GM18858 (cell line): ENCODE measurements around the gene TMEM106C.
"Not testable (repeated sequence)": the region's sequence is repeated elsewhere in the genome, so short reads cannot be mapped to it uniquely, and the experiment has no call there.

Source experiments
- ATAC-seq: cut with Tn5 transposase; IDR thresholded peaks from one replicate; pipeline ENCODE4 v1.9.1; 2021; ENCODE audit not compliant: unreplicated experiment

TMEM106C gene

DNA sequence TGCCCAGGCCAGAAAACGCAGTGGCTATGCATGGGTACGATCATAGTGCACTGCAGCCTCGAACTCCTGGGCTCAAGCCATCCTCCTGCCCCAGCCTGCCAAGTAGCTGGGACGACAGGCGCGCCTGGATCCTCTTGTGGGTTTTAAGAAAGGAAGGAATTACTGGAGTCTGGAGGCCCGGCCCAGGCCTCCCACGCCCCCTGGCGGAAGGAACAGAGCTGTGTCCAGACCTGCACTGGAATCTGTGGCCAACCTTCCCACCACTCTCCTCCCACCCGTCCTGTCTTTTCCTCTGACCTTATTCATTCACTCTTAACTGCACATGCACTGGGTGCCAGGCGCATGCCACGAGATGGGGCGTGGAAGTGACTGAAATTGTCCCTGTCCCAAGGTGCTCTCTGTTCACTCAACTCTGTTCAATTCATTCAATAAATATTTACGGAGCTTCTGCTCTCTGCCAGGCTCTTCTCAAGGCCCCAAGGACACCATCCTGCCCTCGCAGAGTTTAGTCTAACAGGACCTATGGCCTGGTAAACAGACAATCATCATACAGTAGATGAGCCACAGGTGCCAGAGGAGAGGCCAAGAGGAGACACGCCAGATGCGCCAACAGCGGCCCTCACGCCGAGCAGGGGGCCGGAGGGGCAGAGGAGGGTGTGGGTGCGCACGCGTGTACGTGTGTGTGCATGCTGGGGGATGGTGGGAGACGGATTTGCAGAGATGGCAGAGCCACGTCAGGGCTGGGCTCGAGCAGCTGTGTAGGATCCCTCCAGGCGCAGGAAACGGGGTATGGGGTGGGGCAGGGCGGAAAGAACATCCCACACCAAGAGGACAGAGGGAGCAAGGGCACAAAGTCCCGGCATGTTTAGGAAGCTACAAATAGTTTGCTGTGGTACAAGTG is 13.7 kb upstream of the TMEM106C start:
- no peak for ATAC-seq

DNA sequence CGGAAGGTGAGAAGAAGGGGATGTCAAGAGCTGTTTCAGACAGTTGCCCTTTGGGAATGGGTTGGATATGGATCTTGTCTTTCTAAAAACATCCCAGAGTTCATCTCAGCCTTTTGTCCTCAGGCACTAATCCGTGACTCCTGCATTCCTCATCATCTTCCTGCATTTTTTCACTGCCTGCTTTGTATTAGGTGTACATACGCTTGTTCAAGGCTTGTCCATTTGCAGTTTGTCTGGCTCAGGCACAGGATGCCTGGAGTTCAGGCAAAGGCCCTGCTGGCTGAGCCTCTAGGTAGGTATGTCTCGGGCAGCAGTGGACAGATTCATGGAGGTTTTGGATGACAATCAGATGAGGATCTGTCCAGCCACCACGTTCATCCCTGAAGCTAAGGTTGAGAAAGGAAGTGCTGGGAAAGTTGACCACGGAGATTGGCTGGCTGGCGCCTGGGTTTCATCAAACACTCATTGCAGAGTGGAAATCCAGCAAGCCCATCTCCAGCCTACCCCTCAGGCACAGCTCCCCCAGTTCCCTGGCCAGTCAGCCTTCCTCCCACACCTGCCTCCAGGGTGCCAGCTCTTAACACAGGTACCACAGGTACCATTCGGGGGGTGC is 12.4 kb upstream of the TMEM106C start:
- ATAC-seq, result no peak

DNA sequence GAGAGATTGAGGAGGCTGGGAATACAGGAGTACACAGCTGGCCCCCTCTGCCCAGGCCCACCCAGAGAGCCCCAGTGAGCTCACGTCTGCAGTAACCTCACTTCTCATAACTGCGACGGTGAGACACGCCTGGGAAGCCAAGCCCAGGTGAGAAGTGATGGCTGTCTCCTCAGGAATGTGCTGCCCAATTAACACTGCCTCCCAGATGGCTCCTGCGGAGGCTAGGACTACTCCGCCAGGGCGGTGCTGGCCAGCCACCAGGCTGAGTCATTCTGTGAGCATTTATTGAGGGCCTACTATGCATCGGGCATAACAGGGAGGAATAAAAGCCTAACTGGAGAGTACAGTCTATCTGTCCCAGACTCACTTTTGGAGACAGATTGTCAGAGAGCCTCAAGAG is 9.3 kb upstream of the TMEM106C start:
- ATAC-seq, result no peak

DNA sequence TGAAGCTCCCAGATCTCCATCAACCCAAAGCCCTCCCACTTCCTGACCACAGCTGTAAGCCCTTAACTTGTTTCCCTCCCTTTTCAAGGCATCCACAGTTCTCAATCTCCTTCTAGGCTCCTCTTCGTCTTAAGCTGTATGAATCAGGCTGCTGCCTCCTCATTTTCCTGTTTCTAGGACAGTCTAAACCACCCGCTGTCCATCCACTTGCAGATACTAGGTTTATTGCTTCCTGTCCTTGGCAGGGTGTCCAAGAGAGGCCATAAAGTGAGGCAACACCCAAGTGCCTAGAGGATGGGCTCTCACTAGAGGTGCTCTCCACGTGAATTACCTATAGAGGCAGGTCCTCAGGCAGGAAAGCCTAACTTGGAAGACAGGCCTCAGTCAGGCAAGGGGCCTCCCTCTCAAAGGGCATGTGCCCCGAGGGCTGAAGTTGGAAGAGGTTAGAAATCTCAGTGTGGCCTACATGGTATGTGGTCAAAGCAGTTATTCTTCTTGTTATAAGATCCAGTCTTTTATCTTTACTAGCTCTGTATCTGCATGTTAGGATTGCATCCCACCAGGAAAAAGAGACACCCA is 8.8 kb upstream of the TMEM106C start:
- ATAC-seq, result no peak

DNA sequence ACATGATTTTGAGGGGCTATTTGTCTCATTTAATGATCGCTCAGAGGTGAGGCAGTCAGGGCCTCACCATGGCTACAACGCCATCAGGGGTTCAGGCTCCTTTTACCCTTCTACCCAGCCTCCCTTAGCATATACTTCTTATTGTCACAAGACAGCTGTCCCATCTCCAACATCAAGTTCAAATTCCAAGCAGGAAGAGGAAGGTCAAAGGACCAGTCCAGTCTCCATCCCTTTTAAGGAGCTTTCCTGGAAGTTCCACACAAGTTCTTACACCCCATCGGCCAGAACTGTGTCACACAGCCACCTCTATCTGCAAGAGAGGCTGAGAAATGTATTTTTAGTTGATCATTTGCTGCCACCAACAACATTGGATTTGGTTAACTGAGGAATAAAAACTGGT is 8.3 kb upstream of the TMEM106C start:
- ATAC-seq, result no peak

DNA sequence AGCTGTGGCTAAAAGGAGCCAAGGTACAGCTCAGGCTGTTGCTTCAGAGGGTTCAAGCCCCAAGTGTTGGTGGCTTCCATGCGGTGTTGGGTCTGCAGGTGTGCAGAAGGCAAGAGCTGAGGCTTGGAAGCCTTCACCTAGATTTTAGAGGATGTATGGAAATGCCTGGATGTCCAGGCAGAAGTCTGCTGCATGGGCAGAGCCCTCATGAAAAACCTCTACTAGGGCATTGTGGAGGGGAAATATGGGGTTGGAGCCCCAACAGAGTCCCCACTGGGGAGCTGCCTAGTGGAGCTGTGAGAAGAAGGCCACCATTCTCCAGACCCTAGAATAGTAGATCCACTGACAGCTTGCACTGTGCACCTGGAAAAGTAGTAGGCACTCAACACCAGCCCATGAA is 5.7 kb upstream of the TMEM106C start:
- not testable (repeated sequence) for ATAC-seq

DNA sequence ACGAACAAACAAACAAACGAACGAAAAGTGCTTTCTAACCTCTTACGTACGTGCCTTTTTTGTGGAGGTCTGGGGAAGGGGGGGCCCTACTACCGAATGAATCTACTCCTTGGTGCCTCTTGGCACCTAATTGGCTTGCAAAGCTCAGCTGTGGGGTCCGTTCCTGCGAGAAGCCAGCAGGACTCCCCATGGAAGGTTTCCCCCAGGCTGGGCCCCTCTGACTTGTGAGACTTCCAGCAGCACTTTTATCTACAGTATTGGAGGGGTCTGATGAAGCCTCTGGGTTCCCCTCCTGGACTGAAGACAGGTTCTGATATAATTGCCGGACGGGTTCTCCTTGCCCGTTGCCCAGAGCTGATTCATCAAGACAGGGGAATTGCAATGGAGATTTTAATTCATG is 1.2 kb upstream of the TMEM106C start:
- ATAC-seq, result no peak

DNA sequence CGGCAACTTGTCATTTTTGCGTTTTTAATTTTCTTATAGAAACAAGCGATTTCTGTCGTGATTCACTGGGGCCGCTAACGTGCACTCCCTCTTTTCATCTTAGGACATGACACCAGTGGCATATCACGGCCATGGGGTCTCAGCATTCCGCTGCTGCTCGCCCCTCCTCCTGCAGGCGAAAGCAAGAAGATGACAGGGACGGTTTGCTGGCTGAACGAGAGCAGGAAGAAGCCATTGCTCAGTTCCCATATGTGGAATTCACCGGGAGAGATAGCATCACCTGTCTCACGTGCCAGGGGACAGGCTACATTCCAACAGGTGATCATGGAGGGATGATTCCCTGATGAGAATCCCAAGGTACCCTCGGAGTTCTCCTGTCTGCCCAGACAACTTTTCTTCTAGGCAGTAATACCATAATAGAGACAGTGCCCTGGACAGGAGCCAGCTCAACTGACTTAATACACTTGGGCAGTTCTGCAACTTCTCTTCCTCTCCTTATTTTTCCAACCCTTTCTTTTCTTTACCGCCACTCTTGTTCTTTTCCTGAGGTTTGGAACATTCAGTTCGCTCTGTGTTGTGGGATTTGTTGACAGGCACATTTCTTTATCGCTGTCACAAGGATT is 821 bp downstream of the TMEM106C start:
- no peak for ATAC-seq

DNA sequence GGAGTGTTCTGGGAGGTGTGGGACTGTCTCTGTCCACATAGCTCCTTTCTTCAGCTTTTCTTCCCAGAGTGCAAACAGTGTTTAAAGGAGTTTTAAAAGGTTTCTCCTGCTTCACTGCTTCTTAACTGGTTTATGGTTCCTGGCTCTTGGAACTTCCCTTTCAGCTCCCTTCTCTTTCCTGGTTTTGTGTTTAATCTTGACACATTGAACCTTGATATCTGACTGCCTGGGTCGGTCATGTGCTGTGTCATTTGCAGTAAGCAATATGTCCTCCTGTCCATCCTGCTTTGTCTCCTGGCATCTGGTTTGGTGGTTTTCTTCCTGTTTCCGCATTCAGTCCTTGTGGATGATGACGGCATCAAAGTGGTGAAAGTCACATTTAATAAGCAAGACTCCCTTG is 2.2 kb downstream of the TMEM106C start:
- no peak for ATAC-seq

DNA sequence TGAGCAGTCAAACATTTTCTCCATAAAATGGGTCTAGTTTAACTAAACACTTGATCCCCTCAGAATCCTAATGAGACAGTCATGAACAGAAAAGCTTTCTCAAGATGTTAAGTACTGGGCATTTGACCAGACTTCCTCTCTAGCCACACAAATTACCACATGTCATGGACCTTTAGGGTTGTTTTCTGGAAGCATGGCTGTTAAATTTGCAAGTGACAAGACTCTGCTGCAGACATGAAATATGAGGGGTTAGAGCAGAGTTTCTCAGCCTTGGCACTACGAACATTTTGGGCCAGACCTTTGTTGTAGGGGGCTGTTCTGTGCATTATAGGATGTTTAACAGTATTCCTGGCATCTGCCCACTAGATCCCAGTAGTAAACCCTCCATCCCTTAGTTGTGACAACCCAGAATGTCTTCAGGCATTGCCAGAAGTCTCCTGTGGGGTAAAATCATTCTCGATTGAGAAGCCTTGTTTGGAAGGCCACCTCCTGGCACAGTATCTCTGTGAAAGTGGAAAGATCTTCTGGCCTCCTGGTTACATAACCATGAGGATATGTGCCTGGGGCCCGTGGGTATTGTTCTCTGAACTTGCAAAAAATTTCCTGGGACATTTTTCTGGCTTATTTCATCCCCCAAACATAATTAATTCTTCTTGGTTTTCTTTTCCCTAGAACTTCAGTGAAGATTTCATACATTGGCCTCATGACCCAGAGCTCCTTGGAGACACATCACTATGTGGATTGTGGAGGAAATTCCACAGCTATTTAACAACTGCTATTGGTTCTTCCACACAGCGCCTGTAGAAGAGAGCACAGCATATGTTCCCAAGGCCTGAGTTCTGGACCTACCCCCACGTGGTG is 4.3 kb downstream of the TMEM106C start:
- ATAC-seq, result no peak

DNA sequence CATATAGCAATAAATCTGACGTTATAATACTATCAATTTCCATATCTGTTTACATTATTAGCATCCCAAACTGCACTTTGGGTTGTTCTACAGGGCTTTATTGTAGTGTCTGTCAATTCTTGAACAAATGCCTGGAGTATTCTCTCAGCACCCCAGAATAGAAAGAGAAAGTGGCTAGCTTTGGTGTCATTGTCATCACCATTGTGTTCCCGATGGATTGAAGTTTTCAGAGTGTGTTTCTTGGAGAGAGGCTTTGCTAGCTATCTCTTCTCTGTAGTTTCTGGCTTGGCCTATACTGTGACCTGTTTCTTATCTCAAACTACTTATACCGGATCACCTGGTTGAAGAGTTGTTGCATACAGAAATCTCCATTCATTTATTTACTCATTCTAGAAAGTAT is 6.4 kb downstream of the TMEM106C start:
- ATAC-seq, result no peak

DNA sequence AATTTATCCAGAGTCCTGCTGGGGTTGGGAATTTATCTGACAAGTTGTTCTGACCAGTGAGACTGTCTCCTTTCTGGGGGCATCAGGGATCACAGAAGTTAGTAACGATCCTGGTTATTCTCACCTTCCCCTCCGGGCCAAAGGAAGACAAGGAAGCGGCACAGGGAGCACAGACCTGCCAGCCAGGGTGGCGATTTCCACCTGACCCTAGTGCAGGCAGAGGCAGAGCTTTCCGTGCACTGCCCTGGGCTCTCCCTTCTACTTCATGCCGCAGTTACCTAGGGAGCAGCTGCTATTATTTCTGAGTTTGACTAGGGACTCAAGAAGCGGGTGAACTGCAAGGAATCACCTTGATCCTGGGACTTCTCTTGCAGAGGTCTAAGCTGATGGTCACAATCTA is 7.4 kb downstream of the TMEM106C start:
- ATAC-seq, result no peak

DNA sequence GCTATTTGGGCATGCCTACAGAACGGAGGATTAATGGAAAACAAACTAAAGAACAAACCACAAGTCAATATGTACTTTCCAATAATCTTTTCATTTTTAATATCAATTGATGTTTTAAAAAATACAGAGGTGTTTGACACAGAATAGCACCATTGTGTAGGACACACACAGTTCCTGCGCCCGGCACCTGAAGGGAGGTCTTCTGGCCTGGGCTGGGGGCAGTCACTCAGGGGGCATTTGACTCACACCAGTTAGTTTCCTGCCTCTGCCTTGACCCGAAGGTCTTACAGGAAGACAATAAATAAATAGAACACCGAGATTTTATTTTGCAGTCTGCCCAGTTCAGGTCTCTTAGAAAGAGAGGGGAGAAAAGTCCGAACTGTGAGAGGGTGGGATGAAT is 9.5 kb downstream of the TMEM106C start:
- ATAC-seq, result no peak

DNA sequence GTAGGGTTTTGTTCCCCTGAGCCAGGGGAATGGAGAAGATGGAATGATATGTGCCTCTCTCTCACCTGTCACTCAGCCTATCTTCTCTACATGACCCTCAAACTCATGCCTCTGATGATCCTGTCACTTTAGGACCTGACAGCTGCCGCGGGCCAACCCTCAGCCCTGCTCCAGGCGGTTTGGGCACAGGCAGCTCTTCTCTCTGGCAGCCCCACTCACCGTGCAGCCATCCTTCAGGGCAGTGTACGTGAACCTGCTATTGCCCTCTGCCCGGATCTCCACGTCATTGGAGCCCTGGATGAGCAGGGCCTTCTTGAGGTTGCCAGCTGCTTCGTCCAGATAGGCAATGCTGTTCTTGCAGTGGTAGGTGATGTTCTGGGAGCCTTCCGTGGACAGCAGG is 10.5 kb downstream of the TMEM106C start:
- no peak for ATAC-seq

DNA sequence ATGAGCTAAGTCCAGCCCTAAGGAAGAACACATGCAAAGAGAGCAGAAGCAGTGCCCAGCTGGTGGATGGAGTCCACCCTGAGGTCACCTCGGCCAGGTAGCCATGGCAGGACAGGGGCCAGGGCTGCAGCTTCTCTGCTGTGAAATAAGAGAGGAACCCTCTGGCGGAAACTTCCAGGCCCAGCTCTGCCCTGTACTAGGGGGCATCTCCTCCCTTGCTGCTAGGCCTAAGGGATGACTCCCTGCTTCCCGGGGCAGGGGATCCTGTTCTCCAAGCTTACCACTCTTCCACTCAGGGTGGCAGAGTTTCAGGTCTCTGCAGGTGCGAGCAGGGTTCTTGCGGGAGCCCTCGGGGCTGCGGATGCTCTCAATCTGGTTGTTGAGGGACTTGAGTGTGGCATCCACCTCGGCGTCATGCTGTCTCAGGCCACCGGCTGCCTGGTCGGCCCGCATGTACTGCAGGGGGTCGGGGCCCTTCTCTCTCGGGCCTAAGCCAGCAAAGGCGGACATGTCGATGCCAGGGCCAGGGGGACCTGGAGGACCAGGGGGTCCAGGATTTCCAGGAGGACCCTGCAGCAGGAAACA is 11.7 kb downstream of the TMEM106C start:
- ATAC-seq, result no peak

DNA sequence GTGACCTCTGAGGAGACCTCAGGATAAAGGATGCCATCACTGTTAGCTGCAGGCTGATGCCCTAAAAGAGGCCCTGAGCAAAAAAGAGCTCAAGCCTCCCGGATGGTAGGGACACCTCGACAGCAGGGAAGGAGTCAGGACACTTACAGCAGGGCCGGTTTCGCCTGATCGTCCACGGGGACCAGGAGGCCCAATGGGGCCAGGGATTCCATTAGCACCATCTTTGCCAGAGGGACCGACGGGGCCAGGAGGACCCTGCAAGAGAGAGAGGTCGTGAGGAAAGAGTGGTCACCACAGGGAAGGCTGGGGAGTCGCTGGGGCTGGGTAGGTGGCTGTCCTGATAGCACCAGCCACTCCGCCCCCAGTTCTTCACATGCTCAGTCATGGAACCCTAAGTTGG is 12.4 kb downstream of the TMEM106C start:
- no peak for ATAC-seq

DNA sequence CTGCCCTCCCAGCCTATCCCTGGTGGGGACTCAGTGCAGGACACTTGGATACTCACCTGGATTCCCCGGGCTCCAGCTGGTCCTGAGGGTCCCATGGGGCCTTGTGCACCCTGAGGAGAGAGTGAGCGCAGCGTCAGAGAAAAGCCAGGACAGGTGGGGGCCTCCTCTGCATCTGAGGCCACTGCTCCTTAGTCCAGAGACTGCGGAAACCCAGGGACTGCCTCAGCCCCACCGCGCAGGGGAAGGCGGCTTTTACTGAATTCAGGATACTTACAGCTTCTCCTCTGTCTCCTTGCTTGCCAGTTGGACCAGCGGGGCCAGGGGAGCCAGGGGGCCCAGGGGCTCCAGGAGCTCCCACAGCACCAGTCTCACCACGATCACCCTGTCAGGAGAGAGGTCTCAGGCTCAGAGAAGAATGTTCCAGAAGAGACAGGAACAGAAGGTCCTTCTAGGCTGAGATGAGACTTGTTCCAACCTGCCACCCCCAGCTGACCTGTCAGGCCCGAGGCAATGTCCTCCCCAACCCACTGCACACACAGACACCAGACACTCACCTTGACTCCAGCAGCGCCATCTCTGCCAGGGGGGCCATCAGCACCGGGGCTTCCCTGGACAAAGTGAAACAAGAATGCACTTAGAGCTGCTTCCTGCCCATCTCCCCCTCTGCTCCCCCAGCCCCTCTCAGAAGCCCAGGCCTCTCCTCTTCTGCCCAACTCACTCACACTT is 13.8 kb downstream of the TMEM106C start:
- no peak for ATAC-seq

DNA sequence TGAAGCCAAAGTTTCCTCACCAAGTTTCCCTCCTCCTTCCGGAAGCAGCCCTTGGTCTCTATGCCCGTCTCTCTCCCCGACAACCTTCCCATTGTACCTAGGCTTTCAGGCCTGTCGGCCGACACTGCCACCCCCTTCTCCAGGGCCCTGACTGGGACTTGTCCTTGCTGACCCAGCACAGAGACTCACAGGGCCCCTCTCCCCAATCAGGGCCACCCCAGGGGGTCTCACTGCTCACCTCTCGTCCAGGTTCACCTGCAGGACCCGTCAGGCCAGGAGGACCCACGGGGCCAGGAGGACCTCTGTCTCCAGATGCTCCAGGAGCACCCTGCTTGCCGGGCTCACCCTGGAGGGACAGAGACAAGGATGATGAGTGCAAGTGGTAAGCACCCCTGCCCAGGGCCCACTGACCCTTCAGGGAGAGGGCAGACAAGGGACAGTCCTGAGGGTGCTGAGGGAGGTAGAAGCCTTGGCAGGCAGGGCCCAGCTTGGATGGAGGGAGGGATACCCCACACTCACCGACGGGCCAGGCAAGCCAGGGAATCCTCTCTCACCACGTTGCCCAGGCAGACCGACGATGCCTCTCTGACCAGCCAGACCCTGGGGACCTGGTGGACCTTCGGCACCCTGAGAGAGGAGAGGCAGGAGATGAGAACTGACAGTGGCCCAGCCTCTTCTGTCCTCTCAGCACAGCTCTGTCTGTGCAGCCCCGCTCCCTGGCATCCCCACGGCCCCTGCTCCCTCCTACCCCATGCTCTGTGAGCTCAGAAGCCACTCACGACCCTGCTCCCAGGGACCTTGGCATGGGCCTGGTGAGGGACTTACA is 14.6 kb downstream of the TMEM106C start:
- ATAC-seq, result no peak

DNA sequence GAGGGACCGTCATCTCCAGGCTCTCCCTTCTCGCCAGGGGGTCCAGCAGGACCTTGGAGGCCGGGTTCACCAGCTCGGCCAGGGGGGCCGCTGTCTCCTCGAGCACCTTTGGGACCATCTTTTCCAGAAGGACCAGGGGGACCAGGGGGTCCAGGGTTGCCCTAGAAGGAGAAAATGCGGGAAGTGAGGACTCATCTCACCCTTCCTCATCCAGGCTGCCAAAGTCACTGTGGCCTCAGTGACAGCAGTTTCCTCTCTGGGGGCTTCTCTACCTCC is 15.1 kb downstream of the TMEM106C start:
- ATAC-seq, result no peak
